Measurements from ENCODE around the gene FAM180B. TPM values are rescaled to one million over a fixed set of nuclear protein-coding genes. Genes with fewer than 3 reads are reported as not detected.
A peak's percentile ranks its signal among the peaks of the same experiment; 100 is the strongest.

Gene FAM180B
- total and polyA plus RNA-seq, 2 of the 8 experiments (the other 6 are each of a cell fraction or from before 2014, with no cell fraction given), result 0.09 TPM; not detected in 1

DNA sequence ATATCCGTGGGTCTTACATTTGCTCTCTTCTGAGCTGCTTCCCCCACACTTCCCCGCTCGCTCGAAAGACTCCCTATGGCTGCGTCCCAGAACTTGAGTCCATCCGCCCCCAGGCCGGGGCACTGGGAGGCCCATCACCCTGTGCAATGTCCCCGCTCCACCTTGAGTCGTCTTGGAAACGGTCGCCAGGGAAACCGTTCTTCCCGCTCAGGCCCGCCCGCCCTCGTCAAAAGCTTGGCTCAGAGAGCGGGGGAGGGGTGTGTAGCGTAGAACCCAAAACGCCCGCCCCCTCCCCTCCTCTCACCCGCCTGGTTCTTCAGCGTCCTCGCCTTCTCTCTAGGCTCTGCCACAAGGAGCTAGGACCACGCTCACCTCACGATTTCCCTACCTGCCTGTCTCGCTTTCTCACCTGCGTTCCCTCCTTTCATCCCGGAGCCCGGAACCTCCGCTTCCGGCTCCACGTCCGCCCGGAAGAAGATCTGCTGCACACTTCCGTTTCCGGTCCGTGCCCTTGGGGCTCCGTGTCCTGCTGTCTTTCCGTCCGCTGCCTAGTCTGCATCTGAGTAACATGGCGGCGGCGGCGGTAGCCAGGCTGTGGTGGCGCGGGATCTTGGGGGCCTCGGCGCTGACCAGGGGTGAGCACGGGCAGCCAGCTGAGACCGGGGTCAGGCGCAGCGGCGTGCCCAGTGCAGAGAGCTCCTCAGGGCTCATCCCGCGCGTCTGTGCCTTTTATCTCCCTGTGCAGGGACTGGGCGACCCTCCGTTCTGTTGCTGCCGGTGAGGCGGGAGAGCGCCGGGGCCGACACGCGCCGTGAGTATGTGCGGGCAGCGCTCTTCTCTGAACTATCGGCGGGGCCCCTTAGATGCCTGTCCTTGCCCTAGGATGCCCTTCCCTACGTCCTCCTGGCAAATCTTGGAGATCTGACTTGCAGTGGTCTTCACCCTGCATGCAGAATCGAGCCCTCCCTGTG, 7.7 kb upstream of the FAM180B start, which contains the start of the genes KBTBD4 and NDUFS3:
Gene KBTBD4 (minus strand): TSS at position 447 of the 971 bp plus-strand sequence. CDS start 19 bp downstream, at position 428.
Gene NDUFS3 (plus strand): TSS at position 551 of the 971 bp plus-strand sequence. CDS start 18 bp downstream, at position 569.
- peak within 1 kb of the TSS; percentile 77 for H3K56ac ChIP-seq (replicated peaks; ENCODE audit: insufficient read length, low read depth, low read length)
- H2AK5ac ChIP-seq (ENCODE audit: low read depth, low read length), result no peak within 1 kb of the TSS
- 3% methylated on average over 53 of the region's 72 CpGs; no CpG with 5 or more reads in 1 of the 2 experiments for WGBS, 2 experiments (ENCODE audit: extremely low coverage in 1 of 2, insufficient coverage in 1 of 2, insufficient read length in 1 of 2, insufficient replicate concordance in 2 of 2, low coverage in 1 of 2, low lambda C conversion rate in 2 of 2, missing lambda C conversion rate in 1 of 2)
- no peak within 1 kb of the TSS for H3K23ac ChIP-seq (ENCODE audit: insufficient read length)
- H3K9ac ChIP-seq (replicated peaks in 1 of 4; ENCODE audit: extremely low read depth in 1 of 4, low read depth in 3 of 4, low read length in 3 of 4), result peak within 1 kb of the TSS; percentile 95 to 99 (median 97)
- peak within 1 kb of the TSS; percentile 99 for H2BK5ac ChIP-seq (ENCODE audit: low read depth, low read length)
- POLR2A ChIA-PET (ENCODE audit: partially characterized antibody), result interaction anchor here (0.6 to 6.2 kb wide), 17 partner anchors 9 to 1655 kb away, joined by 3 to 83 read pairs (median 4); partner anchors contain the start of genes AGBL2, C1QTNF4, CELF1 and NUP160
- no peak for FAIRE-seq
- CTCF ChIA-PET (ENCODE audit: partially characterized antibody), result interaction anchor here (0.6 to 2.0 kb wide), 9 partner anchors 8 to 444 kb away, joined by 3 to 7 read pairs (median 3); partner anchors contain the start of genes C1QTNF4 and FAM180B
- H3K9me3 ChIP-seq (ENCODE audit: insufficient read depth in 2 of 2, low read depth in 1 of 2, low read length in 1 of 2), result no peaks in the 10 kb centered on the region
- peak within 1 kb of the TSS; percentile 97; the same call in 1 of the 2 replicates for H2BK15ac ChIP-seq (ENCODE audit: low read length)
- no peaks in the 10 kb centered on the region; the same call in 1 of the 2 replicates for H3K79me1 ChIP-seq (ENCODE audit: low read depth, low read length)
- no peak within 1 kb of the TSS for H3K4ac ChIP-seq (replicated peaks; ENCODE audit: insufficient read length, low read depth, low read length)
- peaks cover 0 to 30% of the 10 kb centered on the region in 2 experiments; a peak in 3 of 4 replicates for H3K79me2 ChIP-seq (ENCODE audit: control insufficient read depth in 1 of 2, insufficient read depth in 2 of 2, low read length in 2 of 2)
- peak within 1 kb of the TSS; percentile 99; the same call in 1 of the 2 replicates for H2BK12ac ChIP-seq (ENCODE audit: low read depth, low read length)
- H4K8ac ChIP-seq (ENCODE audit: extremely low read depth, insufficient read depth, low read length), result peak within 1 kb of the TSS; percentile 99
- DNase-seq (ENCODE audit: low read depth in 1 of 2, low spot score in 2 of 2), result peak; percentile 62 to 96
- no peaks in the 10 kb centered on the region for H3K27me3 ChIP-seq (replicated peaks in 1 of 4; ENCODE audit: control insufficient read depth in 3 of 4, extremely low read depth in 1 of 4, insufficient read depth in 3 of 4, low read length in 3 of 4)
- H3K14ac ChIP-seq (ENCODE audit: insufficient read length), result no peak within 1 kb of the TSS
- H3K4me3 ChIP-seq (ENCODE audit: extremely low read depth in 1 of 4, insufficient read depth in 2 of 4, low read depth in 3 of 4, low read length in 4 of 4), result peak within 1 kb of the TSS; percentile 83 to 93 (median 90)
- H4K5ac ChIP-seq (ENCODE audit: insufficient read length, low read depth, low read length), result peak within 1 kb of the TSS; percentile 99
- peak within 1 kb of the TSS; percentile 94; the same call in 1 of the 2 replicates for H2AFZ ChIP-seq (ENCODE audit: low read length)
- H2BK120ac ChIP-seq (replicated peaks; ENCODE audit: low read depth, low read length), result no peak within 1 kb of the TSS
- H3K18ac ChIP-seq (ENCODE audit: extremely low read depth, low read length), result peak within 1 kb of the TSS; percentile 100; the same call in 1 of the 2 replicates
- H4K20me1 ChIP-seq (replicated peaks in 1 of 2; ENCODE audit: control insufficient read depth in 1 of 2, insufficient read depth in 2 of 2, low read length in 2 of 2), result peaks cover 2 to 3% of the 10 kb centered on the region in 2 experiments
- H3K23me2 ChIP-seq (ENCODE audit: low read depth, low read length), result peaks cover 4% of the 10 kb centered on the region; the same call in 1 of the 2 replicates
- peaks cover 0 to 5% (median 2%) of the 10 kb centered on the region in 4 experiments; a peak in 2 of 7 replicates for H3K4me1 ChIP-seq (replicated peaks in 1 of 4; ENCODE audit: control insufficient read depth in 3 of 4, insufficient read depth in 4 of 4, low read length in 3 of 4)
- peak within 1 kb of the TSS; percentile 97 for H3K27ac ChIP-seq (ENCODE audit: low read depth, low read length)
- peaks cover 21 to 37% (median 31%) of the 10 kb centered on the region in 4 experiments for H3K36me3 ChIP-seq (ENCODE audit: control insufficient read depth in 2 of 4, insufficient read depth in 4 of 4, low read length in 3 of 4)
- no peak within 1 kb of the TSS; the same call in 1 of the 2 replicates for H2BK20ac ChIP-seq (ENCODE audit: low read length)
- peak within 1 kb of the TSS; percentile 92 for H4K91ac ChIP-seq (replicated peaks; ENCODE audit: insufficient read length, low read length)
- peak within 1 kb of the TSS; percentile 70 to 85 for H3K4me2 ChIP-seq (ENCODE audit: insufficient read depth in 1 of 2, low read depth in 2 of 2, low read length in 2 of 2)
- TF ChIP-seq KDM5A (IDR thresholded peaks at IDR 0.05; ENCODE audit: low read length) (peak; percentile 99), NANOG (IDR thresholded peaks at IDR 0.05; ENCODE audit: insufficient read depth, low read depth, low read length, poor library complexity, severe bottlenecking) (no peak), JUN (IDR thresholded peaks at IDR 0.05; ENCODE audit: low read depth, low read length) (0 out of 2 replicates have a peak, but pooled peaks have one; percentile 29), NRF1 (IDR thresholded peaks at IDR 0.05; ENCODE audit: low read depth, low read length) (no peak), EZH2 (IDR thresholded peaks at IDR 0.05; ENCODE audit: low read depth, low read length, severe bottlenecking) (no peak), CBX5 (IDR thresholded peaks at IDR 0.05; ENCODE audit: low read depth, low read length) (no peak), SUZ12 (IDR thresholded peaks at IDR 0.05; ENCODE audit: low read length) (no peak), FOSL1 (IDR thresholded peaks at IDR 0.05; ENCODE audit: insufficient read depth, low read depth, low read length) (no peak), TEAD4 (IDR thresholded peaks at IDR 0.05; ENCODE audit: low read depth, low read length) (no peak)
